Measurements from ENCODE around the gene NUDT9.
"Not testable (repeated sequence)": the region's sequence is repeated elsewhere in the genome, so short reads cannot be mapped to it uniquely, and the experiment has no call there.

The NUDT9 gene, protein sequence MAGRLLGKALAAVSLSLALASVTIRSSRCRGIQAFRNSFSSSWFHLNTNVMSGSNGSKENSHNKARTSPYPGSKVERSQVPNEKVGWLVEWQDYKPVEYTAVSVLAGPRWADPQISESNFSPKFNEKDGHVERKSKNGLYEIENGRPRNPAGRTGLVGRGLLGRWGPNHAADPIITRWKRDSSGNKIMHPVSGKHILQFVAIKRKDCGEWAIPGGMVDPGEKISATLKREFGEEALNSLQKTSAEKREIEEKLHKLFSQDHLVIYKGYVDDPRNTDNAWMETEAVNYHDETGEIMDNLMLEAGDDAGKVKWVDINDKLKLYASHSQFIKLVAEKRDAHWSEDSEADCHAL

DNA sequence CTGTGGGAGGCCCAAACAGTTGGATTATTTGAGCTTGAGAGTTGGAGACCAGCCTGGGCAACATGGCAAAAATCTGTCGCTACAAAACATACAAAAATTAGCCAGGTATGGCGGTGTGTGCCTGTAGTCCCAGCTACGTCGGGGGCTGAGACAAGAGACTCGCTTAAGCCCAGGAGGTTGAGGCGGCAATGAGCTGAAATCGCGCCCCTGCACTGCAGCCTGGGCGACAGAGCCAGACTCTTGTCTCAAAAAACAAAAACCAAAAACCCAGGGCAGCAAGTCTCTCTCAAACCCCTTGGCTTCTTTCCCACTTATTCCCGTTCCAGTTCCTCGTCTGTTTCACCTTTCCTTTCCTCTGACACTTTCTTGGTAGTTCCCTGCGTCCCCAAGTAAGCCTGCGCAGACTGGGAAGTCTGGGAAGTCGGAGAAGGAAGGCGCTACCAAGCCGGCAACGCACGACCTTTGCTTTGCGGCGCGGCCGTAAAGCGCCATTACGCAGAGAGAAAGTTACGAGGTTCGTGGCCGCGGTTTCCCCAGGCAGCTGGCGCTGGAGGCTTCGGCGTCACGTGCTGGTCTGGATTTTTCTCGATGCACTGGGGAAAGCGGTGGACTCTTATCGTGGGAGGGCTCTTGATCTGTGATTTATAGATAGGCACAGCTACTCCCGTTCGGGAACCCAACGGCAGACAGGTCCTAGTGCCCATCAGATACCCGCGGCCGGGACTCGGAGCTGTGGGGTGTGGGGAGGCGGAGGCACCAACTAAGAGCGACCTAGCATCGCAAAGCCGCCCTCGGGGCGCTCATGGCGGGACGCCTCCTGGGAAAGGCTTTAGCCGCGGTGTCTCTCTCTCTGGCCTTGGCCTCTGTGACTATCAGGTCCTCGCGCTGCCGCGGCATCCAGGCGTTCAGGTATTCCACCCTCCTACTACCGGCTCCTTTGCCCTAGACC, at the start of gene NUDT9:
TSS of gene NUDT9 (plus strand) at position 470 of the 949 bp plus-strand sequence. CDS start at position 803, 333 bp downstream.
- peak; percentile 89 for DNase-seq (ENCODE audit: low spot score)

DNA sequence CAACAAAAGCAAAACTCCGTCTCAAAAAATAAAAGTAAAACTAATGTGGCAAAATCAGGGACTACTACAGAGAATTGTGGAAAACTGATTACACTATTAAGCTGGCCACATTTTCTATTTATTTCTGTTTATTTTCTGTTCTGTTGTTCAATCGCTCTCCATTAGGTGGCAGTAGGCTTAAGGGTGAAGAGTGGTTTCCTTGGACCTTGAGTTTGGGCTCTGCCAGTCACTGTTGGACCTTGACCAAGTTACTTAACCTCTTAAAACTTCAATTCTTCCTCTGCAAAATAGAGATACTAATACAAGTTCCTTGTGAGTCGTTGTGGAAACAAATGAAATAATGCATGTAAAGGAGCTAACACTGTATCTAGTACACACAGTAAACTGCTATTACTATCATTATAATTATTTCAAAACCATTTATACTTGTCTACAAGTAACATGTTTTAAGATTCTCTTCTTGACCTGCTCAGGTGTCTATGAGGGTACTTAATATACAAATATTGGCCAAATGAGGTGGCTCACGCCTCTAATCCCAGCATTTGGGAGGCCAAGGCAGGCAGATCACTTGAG, 46.6 kb upstream of the NUDT9 start:
- peak; percentile 58 for DNase-seq (ENCODE audit: low spot score)

DNA sequence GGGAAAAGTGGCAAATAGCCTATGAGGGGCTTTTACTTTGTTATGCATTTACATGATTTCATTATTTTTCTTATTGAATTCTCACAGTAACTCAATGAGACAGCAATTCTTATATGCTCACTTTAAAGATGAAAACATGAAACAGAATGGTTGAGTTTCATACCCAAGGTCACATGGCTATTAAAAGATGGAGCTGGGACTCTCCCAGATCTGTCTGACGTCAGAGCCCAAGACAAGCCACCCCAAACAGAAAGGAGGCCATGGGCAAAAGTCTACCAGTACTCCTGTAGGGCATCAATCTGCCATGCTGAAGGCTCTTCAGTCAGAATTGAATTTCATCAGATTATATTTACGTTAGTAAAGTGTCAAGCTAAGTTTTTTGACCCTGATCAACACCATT, 44.6 kb upstream of the NUDT9 start:
- no peak for DNase-seq (ENCODE audit: low spot score)

DNA sequence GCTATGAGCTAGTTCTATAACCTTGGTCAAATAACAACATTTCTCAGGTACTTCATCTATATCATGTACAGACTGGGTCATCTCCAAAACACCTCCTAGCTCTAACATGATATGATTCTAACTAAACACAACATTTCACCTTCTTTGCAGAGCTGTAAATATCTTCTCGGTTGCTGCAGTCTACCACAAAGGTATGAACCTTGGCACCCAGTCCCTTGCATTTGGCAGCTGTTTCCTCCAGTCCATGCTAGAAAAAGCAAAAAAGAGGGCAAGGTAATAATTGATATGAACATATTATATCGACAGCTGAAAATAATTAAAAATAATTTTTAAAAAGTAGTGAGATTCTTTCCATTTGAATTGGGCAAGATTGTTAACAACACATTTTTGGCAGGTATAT, 40.3 kb upstream of the NUDT9 start:
- DNase-seq (ENCODE audit: low spot score): no peak

DNA sequence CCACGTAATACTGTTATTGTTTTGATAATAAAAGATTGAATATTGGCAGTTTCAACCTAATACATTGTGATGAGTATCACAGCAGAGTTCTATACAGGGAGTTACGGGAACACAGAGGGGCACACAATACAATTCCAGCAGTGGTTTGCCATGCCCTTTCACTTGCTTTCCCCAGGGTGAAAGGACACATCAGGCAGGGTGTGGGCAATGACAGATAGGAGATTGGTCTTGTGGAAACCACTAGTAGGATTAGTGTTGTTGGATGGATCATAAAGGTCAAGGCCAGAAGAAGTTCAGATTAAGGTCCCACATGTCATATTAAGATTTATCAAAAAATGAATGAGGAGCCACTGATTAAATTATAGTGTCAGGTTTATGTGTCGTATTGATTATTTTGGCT, 39.4 kb upstream of the NUDT9 start:
- no peak for DNase-seq (ENCODE audit: low spot score)

DNA sequence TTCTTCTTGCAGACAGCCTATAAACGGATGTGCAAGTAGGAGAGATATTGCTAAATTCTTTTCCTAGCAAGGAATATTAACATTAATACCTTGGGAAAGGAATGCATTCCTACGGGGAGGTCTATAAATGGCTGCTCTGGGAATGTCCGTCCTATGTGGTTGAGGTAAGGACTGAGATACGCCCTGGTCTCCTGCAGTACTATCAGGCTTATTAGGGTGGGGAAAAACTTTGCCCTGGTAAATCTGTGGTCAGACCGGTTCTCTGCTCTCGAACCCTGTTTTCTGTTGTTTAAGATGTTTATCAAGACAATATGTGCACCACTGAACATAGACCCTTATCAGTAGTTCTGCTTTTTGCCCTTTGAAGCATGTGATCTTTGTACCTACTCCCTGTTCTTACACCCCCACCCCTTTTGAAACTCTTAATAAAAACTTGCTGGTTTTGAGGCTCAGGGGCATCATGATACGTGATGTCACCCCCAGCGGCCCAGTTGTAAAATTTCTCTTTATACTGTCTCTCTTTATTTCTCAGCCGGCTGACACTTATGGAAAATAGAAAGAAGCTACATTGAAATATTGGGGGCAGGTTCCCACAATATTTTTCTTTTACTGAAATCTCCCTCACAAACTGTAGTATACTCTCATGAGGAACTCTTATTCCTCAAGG, 37.8 kb upstream of the NUDT9 start:
- DNase-seq (ENCODE audit: low spot score): not testable (repeated sequence)

DNA sequence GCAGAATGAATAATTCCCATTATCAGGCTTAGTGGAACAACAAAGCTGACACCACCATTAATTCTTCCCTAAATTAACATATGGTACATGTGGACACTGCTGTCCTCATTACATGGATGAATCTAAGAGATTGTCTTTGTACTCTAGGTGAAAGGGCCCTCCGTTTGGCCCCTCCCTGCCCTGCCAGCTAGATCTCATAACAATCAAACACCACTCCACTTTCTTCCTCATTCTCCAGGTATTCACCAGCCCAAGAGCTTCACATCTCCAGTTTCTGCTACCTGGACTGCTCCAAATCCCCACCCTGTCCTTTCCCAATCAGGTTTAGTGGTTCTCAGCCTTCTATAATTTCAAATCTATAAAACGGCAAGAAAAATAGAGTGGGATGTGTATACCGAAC, 35.1 kb upstream of the NUDT9 start:
- no peak for DNase-seq (ENCODE audit: low spot score)

DNA sequence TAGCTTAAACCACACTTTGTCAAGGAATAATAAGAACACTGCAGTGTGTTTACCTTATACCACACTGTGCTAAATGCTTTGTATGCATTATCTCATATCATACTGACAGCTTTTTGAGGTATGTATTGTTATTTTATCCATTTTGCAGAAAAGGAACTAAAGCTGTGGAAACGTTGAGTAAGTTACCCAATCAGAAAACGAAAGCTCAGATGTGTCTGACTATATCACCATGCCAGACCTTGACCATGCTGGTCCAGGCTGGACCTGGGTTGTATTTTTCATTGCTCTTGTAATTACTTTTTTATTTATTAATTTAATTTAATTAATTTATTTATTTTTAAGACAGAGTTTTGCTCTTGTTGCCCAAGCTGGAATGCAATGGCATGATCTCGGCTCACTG, 33.5 kb upstream of the NUDT9 start:
- DNase-seq (ENCODE audit: low spot score): no peak

DNA sequence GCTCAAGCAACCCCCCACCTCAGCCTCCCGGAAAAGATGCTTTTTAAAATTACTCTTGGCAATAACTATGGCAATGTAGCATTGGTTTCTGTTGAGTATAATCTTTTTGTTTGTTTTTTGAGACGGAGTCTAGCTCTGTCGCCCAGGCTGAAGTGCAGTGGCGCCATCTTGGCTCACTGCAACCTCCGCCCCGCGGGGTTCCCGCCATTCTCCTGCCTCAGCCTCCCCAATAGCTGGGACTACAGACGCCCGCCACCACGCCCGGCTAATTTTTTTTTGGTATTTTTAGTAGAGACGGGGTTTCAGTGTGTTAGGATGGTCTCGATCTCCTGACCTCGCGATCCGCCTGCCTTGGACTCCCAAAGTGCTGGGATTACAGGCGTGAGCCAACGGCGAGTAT, 32.3 kb upstream of the NUDT9 start:
- DNase-seq (ENCODE audit: low spot score): not testable (repeated sequence)

DNA sequence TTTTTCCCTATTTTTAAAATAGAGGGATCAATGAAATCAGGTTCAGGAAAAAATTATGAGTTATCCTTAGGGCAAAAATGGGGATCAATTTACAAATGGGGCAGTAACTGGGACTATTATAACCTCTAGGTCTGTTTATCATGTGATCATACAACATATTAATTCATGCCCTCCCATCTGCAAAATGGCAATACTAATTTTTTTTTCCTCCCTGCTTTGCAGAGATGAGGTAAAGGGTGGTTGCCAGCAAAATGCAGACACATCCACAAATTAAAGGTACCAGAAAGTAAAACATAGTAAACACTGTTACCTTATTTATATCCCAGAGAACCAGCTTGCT, 31.9 kb upstream of the NUDT9 start:
- no peak for DNase-seq (ENCODE audit: low spot score)

DNA sequence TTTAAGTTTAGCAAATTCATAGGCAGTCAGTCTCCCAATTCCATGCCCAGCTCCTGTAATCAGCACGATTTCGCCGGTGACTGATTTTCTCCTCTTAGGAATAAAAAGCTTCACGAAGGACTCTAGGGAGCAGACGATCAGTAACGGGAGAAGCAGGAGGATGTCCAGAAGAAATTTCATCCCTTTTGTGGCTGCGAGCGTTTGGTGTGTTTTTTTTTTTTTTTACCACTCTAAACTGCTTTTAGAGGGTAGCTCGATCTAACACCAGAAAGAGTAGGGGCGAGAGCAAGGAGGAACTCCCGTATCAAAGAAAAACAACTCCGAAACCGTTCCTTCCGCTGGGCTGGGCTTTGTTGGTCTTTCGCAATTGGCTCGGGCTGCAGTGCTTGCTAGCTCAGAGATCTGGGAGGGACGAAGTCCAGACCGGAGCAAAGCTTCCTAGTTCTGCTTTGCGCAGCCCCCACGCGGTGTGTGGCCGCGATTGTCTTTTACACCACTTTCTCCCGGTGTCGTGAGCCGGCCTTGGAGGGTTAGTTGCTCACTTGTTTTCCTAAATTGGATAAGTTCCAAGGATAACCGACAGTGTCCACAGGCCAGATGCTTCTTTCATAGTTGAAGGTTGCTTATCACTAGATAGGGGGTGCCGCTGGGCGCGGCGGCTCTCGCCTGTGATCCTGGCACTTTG, 31.3 kb upstream of the NUDT9 start, which contains the start of gene HSD17B11:
TSS of gene HSD17B11 (minus strand) at position 298 of the 685 bp plus-strand sequence. CDS start at position 180, 118 bp downstream.
- peak; percentile 87 for DNase-seq (ENCODE audit: low spot score)

DNA sequence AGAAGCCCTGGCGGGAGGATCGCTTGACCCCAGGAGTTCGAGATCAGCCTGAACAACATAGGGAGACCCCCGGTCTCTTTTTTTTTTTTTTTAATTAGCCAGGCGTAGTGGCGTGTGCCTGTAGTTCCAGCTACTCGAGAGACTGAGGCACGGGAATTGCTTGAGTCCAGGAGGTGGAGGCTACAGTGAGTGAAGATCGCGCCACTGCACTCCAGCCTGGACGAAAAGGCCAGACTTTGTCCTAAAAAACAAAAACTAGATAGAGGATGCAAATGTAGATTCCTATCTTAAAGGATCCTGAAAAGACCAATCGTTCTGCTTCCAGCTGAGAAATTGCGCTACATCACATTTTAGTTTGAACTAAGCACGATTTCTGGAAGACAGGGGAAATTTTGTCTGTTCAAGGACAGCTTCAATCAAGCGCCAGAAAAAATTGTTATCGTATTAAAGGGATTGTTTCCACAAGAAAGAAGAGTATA, 30.8 kb upstream of the NUDT9 start:
- no peak for DNase-seq (ENCODE audit: low spot score)

DNA sequence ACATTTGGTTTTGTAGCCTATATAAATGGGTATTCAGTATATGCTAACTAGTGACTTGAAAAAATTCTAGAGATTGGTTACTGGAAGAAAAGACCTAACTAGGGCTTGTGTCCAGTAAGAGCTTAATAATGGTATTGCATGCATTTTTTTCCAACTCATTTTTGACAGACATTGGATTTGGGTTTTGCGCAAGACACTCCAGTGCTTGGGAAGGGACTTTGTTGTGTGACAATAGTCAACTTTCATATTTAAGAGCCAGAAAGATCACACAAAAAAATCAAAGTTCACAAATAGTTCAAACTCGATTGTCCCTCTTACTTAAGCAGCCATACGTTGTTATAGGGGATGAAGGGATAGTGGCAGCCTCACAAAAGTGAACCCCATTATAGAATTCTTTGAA, 30.2 kb upstream of the NUDT9 start:
- no peak for DNase-seq (ENCODE audit: low spot score)

DNA sequence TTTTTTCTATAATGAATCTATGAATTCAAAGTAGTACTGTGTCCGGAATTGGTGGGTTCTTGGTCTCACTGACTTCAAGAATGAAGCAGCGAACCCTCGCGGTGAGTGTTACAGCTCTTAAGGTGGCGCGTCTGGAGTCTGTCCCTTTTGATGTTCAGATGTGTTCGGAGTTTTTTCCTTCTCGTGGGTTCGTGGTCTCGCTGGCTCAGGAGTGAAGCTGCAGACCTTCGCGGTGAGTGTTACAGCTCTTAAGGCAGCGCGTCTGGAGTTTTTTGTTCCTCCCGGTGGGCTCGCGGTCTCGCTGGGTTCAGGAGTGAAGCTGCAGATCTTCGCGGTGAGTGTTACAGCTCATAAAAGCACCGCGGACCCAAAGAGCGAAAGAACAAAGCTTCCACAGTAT, 27.3 kb upstream of the NUDT9 start:
- not testable (repeated sequence) for DNase-seq (ENCODE audit: low spot score)

DNA sequence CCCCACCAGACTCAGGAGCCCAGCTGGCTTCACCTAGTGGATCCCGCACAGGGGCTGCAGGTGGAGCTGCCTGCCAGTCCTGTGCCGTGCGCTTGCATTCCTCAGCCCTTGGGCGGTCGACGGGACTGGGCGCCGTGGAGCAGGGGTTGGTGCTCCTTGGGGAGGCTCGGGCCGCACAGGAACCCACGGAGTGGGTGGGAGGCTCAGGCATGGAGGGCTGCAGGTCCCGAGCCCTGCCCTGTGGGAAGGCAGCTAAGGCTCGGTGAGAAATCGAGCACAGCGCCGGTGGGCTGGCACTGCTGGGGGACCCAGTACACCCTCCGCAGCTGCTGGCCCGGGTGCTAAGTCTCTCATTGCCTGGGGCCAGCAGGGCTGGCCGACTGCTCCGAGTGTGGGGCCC, 26.5 kb upstream of the NUDT9 start:
- DNase-seq (ENCODE audit: low spot score): not testable (repeated sequence)

DNA sequence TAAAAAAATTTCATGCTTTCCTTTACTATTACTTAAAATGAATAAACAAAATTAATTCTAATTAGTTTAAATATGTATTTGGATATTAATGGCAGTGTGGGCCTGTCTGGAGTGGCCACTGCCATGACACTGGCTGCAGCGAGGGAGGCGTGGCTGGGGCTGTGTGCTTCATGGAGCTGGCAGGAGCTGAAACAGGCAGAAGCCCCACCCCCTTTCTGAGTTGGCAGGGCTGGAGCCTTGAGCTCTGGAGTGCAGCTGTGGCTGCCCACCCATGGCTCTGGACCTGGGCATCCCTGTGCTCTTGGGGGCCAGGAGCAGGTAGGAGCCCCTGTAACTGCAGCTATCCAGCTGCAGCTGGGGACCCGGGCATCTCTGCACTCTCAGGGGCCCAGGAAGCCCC, 23.2 kb upstream of the NUDT9 start:
- no peak for DNase-seq (ENCODE audit: low spot score)

DNA sequence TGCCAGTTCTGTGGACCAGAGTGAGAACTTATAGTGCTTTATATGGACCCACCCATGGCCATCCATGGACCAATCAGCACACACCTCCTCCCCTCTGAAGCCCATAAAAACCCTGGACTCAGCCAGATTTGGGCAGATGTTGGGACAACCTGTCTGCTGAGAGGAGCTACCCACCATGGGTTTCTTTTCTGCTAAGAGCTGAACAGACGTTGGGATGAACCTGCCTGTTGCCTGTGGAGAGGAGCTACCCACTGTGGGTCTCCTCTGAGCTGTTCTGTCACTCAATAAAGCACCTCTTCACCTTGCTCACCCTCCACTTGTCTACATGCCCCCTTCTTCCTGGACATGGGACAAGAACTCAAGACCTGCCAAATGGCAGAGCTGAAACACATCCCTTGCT, 22.4 kb upstream of the NUDT9 start:
- no peak for DNase-seq (ENCODE audit: low spot score)

DNA sequence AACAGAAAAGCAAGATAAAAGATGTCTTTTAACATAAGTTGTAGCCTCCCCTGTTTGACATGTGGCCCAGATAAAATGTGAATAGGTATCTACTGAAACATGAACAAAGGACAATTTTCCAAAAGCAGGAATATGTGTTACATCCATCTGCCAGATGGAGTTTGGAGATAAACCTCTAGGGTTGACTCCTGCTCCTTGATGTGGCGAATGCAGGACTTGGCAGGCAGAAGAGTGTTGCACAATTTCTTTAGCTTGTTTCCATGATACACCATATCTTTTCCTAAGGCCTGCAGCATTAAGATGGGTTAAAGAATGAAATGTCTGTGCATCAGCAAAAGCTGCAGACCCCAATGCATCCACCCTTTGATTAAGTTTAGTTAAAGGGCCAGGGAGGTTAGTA, 18.6 kb upstream of the NUDT9 start:
- not testable (repeated sequence) for DNase-seq (ENCODE audit: low spot score)

DNA sequence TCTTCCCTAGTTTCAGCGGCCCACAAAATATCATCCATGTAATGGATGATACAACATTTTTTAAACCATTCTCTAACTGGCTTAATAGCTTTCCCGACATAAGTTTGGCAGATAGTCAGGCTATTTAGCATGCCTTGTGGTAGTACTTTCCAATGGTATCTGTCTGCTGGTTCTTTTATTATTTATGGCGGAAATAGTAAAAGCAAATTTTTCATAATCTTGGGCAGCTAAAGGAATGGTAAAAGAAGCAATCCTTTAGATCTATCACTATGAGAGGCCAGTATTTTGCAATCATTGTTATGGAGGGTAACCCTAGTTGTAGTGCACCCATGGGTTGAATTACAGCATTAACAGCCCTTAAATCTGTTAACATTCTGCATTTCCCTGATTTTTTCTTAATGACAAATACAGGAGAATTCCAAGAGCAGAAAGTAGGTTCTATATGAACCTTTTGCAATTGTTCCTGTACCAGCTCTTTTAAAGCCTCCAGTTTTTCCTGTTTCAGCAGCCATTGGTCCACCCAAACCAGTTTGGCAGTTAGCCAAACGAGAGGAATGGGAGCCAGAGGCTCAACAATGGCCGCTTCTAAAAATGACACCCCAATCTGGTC, 17.1 kb upstream of the NUDT9 start:
- DNase-seq (ENCODE audit: low spot score): no peak

DNA sequence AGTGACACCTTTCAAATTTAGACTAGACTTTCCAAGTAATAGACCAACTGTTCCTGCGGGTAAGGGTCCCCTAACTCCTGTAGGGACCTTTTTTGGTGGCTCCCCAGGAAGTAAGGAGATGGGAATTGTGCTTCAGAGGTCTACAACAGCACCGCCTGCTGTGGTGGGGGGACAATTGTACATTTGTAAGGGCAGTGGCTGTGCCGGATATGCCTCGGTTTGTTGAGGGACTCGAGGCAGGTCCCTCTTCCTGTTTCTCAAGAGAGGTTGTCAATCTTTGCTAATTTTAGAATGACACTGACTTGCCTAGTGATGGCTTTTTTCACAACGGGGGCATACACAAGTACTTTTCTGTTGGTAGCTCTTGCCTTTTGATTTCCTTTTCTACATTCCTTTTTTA, 15.9 kb upstream of the NUDT9 start:
- DNase-seq (ENCODE audit: low spot score): no peak

DNA sequence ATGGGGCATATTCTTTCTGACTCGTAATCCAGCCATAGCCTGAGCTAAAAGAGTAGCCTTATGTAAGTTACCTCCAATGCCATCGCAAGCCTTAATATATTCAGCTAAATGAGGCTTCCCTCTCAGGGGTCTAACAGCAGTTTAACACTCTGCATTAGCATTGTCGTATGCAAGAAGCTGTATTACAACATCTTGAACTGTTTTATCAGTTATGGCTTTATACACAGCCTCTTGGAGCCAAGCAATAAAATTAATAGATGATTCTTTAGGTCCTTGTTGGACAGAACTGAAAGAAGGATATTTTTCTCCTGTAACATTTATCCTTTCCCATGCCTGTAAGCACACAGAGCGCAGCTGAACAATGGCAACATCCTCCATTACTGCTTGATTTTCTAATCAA, 15.5 kb upstream of the NUDT9 start:
- not testable (repeated sequence) for DNase-seq (ENCODE audit: low spot score)

Measured in CD4-positive, alpha-beta T cell treated with Interleukin-2 at 100 ng/mL for 4 hours (primary cell).